RKO (cell line): ENCODE measurements around the gene EFTUD2.
"Not testable (repeated sequence)": the region's sequence is repeated elsewhere in the genome, so short reads cannot be mapped to it uniquely, and the experiment has no call there.

Source experiments
- DNase-seq: peaks from one replicate; pipeline ENCODE4 v3.0.0-alpha.2; 2016; ENCODE audit warnings: low spot score

Gene EFTUD2

DNA sequence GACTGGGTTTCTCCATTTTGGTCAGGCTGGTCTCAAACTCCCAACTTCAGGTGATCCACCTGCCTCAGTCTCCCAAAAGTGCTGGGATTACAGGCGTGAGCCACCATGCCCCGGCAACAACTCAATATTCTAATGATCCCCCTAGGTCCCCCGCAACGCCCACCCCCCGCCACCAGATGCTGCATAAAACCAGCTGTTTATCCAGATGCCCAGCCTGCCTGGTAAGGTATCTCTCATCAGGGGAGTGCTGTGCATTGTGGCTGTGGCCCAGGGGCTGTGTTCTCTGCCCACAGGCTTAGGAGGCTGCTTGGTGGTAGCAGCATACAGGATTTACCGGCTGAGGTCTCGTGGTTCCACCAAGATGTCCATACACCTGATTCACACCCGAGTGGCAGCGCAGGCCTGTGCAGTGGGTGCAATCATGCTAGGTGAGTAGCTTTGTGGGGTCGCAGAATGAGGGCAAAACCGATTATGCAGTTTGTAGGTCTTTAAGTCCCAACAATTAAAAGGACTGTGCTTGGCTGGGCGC is 50.2 kb downstream of the EFTUD2 start:
- DNase-seq = no peak

DNA sequence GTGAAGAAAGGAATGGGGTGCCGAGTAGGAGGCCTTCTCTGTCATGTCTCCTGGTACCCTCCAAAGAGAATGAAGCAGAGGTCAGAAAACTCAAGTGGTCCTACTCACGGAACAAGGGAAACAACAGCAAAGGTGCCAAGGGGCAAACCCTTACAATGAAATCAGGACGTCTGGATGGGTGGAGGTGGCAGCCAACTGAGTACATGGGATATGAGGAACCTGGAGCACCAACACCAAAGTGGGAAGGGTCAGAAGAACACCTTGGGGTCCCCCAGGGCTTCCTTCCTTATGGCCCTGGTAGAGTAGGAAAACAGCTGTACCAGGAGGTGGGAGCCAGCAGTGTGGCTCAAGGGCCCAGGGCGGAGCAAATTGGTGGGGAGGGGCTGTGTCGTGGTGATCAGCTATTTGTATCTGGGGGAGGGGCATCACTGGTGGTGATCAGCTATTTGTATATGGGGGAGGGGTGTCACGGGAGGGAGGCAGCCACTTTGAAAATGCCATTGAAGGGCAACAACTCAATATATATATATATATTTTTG is 50.9 kb downstream of the EFTUD2 start:
- DNase-seq = no peak

DNA sequence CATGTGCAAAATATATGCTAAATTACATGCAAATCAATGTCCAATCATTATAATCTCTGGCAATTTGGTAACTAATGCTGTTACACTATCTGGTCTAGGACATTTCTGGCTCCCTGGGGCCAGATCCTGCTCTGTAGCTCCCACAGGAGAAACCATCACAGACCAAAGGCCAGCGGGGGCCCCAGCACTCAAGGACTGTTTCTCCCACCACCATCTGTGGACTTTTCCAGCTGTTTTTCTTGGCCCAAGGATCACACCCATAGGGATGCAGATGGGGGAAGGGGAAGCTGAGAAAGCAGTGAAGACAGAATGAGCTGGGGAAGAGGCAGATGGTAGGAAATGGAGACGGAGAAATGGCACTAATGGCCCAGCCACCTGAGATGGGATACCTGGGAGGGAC is 51.7 kb downstream of the EFTUD2 start, which contains the start of gene HIGD1B:
TSS of gene HIGD1B (plus strand) at position 298 of the 400 bp plus-strand sequence. CDS start 270 bp downstream, outside the sequence.
- DNase-seq = no peak

DNA sequence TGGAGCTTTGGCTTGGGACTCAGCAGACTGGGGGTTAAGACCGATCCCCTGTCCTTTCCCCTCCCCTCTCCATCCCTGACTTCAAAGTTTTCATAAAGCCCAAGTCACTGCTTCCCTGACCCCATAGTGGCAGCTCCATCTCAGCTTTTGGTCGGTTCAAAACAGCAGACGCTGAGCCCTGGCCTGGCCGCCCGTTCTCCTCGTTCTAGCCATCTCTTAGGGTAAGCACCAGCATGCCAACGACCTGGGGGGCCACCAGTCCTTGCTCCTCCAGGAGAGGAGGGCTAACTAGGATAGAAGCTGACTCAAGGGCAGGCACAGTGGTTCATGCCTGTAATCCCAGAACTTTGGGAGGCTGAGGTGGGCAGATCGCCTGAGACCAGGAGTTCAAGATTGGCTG is 53.0 kb downstream of the EFTUD2 start:
- no peak for DNase-seq

DNA sequence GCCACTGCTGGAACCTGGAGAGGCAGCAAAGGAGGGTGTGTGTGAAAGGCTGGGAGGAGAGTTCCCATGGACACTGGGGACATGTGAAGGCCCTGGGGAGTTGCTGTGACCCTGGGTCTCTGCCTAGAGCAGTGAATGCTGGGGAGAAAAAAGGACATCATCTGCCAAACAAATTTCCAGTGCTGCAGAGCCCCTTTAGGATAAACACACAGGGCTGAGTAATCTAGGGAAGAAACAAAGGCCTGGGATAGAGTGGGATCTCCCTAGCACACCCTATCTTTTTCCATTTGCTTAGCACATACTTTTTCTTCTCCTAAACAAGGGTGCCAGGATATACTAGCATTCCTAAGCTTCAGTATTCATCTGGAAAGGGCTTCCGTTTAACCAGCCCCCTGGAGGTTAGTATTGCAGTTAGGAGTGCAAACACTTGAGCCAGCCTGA is 54.8 kb downstream of the EFTUD2 start:
- no peak for DNase-seq

DNA sequence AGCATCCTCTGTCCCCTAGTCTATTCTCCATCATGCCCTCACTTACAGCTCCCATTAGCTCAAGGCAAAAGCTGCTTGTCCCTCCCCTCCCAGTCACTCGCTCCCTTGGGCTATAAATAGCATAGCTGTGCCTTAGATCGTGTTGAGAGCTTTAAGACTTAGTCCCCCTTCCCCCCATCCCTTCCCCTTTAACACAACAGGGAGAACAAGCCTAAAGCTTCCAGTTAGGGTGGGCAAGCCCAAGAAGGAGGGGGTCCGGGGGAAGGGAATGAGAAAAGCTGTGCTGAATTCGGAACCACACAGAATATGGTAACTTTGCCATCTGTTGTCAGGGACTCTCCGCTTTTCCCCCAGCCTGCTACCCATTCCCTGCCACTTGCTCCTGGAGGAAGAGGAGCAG is 56.5 kb downstream of the EFTUD2 start:
- no peak for DNase-seq

DNA sequence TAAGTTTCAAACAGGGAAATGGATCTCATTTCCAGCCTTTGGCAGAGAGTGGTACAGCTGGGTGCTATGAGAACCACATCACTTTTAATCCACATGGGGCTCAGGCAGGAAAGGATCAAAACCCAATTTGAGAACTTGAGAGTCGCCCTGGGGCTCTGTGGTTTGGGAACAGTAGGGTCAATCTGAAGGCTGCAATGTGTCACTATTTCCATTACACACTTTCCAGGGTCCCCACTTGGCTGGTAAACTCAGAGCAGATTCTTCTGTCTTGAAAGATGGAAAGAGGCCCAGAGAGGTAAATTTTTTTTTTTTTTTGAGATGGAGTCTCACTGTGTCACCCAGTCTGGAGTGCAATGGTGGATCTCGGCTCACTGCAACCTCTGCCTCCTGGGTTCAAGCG is 58.3 kb downstream of the EFTUD2 start:
- DNase-seq = no peak

DNA sequence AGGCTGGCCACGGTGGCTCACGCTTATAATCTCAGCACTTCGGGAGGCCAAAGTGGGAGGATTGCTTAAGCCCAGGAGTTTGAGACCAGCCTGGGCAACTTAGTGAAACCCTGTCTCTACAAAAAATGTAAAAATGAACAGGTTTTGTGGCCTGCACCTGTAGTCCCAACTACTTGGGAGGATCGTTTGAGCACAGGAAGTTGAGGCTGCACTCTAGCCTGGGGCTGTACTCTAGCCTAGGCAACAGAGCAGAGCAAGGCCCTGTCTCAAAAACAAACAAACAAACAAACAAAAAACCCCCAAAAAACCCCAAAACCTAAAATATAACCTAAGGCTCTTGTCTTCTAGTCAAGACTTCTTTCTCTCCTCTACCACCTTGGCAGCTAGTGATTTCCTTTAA is 59.0 kb downstream of the EFTUD2 start:
- no peak for DNase-seq

DNA sequence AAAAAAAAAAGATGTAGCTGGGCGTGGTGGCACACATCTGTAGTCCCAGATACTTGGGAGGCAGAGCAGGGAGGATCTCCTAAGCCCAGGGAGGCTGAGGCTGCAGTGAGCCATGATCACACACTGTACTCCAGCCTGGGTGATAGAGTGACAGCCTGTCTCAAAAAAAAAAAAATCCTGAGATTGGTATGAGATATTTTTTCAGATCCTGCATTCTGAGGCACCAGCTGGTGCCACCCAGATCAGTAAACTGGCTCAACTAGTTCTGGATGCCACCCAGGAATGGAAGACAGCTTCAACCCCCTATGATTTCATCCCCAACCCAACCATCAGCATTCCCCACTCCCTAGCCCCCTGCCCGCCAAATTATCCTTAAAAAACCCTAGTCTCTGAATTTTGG is 62.0 kb downstream of the EFTUD2 start:
- DNase-seq = no peak

DNA sequence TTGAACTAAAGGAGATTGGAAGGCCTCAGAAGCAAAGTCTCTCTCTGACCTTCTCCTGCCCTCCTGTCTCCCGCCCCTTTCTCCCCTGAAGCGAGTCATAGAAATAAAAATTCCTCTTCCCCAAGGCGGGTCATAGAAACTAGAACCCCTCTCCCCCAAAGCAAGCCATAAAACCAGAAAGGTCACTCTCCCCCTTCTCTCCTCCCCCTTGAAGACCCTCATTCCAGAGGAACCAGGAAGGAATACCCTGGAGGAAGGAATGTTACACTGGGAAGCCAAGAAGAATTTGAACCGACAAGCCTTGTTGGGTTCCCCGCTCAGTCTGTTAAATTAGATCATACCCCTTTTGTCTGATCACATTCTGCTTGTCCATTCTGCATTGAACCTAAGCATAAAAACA is 66.4 kb downstream of the EFTUD2 start:
- no peak for DNase-seq

DNA sequence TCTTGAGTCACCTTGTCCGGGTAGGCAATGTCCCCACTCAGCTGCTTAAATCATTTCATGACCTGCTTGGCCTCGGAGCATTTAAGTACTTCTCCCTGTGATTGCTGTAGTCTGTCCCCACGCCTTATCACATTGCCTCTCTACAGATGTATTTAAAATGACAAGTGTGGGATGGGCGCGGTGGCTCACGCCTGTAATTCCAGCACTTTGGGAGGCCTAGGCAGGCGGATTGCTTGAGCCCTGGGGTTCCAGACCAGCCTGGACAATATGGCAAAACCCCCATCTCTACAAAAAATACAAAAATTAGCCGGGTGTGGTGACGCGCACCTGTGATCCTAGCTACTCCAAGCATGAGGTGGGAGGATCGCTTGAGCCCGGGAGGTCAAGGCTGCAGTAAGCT is 67.9 kb downstream of the EFTUD2 start:
- no peak for DNase-seq

DNA sequence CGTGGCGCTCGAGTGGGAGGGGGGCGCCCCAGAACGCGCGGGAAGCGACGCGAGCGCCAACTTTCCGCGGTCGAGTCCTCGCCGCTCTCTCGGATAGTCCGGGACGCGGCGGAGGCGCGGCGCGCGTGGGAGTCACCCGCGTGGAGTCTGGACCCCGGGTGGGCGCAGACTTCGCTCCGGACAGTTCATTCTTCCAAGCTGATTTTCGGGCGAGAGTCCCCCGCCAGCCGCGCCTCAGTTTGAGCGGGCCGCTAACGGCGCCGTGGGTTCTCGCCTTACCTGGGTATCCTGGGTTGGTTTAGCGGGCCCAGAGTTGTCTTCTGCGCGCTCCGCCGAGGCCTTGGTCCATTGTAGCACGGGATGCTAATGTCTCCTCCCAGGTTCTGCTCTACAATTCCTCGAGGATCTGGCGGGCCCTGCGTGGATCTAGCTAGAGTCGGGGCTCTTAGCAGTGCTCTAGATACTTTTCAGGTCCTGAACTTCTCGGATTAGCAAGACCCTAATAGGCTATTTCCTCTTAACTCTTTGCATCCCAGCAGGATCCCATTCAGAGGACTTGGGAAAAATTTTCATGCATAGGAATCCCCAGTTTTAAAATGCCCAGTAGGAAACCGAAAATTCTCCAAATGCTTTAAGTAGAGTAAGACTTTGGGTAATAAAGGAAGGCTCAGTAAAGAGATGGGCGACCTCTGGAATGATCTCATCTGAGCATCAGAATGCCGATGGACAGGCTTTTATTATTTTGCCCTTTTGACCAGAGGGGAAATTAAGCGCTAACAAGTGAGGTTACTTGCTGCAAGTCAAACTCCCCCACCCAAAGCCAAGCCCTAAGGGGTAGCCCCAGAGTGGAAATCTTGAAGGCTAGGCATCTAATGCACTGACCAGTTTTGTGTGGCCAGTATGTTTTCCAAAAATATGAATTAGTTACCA is 68.6 kb downstream of the EFTUD2 start:
- no peak for DNase-seq

DNA sequence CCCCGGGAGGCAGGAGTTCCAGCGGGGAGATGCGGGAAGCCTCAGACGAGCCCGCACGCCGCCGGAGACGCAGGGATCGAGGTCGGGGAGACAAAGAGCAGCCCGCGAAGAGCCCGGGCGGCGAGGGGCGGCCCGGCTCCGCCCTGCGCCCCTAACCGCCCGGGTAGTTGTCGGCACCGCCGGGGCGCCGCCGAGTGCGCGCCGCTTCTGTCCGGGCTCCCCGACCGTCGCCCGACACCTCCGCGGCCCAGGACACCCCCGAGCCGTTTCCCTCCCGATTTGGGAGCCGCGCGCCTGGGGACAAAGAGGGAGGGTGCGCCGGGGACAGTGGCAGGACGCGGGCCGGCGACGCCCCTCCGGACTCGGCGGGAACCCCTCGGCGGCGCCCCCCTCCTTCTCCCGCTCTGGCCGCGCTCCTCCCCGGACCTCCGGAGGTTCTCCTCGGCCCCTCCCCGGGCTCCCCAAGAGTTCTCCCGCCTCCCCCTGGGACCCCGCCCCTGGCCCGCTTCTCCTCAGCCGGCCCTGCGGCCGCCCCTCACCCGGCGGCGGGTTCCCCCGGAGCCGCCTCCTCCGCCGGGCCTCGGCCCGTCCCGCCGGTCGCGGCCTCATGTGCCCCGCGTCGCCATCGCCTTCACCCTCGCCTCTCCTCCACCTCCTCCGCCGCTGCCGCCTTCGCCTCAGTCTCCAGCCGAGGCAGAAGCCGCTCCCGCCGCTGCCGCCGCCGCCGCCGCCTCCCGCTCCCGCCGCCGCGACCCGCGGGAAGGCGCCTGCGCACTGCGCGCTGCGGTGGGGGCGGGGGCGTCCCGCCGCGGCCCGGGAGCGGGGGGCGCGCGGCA is 69.5 kb downstream of the EFTUD2 start, which contains the start of gene GJC1:
TSS of gene GJC1 (minus strand) at position 765 of the 836 bp plus-strand sequence. CDS start 24,470 bp downstream, outside the sequence.
- DNase-seq = no peak

DNA sequence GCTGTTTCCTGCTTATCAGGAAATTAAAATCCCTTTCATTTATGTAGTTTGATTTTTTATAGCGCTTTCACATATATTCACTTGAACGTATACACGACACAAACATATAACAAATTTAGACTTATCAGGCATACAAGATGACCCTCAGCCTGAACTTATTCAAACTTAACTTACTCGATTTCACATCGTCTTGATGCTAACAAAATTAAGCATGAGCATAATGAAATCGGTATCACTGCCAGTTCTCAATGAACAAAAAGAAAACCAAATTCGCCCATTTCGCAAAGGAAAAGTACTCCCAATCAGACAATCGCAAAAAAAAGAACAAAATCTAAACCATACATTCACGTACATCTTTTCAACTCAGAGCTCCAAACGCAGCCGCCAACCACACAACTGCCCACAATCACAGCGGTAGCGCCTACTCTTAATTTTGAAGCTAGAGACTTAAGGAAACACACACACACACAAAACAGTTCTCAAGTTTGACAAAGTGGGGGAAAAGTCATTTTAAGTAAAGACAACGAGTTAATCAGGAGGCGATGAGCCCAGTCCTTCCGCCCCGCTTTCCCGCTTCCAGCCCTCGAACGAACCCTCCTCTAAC is 70.2 kb downstream of the EFTUD2 start:
- no peak for DNase-seq

DNA sequence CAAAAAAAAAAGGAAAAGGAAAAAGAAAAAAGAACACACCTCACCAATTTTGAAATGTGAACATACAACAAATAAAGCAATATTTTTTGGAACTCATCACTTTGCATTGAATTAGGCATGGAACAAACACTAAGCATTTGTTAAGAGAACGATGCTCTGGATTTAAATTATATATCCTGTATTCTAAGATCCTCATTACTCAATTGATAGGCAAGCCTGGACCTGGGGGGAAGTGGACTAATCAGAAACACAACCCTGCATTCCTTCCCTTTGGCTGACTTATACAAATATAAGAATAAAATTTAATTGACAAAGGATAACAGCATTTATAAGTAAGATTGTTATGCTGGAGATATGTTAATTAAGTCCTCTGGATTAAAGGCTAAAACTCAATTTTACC is 71.4 kb downstream of the EFTUD2 start:
- DNase-seq = no peak

DNA sequence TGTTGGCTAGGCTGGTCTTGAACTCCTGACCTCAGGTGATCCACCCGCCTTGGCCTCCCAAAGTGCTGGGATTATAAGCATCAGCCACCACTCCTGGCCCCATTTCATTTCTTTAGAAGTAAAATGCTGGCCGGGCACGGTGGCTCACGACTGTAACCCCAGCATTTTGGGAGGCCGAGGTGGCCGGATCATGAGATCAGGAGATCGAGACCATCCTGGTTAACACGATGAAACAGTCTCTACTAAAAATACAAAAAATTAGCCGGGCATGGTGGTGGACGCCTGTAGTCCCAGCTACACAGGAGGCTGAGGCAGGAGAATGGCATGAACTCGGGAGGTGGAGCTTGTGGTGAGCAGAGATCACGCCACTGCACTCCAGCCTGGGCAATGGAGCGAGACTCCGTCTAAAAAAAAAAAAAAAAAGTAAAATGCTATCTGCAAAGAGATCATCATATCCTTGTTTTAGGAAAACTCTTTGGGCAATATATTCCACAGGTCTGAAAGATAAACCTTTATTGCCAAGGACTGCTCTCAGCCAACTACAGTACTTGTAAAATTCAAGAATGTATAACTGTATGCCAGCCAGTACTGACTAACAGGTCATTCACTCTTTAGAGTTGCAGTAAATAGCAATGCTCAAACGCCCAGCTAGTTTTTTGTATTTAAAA is 73.0 kb downstream of the EFTUD2 start:
- no peak for DNase-seq

DNA sequence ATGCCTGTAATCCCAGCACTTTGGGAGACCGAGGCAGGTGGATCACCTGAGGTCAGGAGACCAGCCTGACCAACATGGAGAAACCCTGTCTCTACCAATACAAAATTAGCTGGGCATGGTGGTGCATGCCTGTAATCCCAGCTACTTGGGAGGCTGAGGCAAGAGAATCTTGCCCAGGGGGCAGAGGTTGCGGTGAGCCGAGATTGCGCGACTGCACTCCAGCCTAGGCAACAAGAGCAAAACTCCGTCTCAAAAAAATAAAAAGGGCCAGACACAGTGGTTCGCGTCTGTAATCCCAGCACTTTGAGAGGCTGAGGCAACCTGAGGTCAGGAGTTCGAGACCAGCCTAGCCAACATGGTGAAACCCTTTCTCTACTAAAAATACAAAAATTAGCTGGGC is 74.0 kb downstream of the EFTUD2 start:
- not testable (repeated sequence) for DNase-seq

DNA sequence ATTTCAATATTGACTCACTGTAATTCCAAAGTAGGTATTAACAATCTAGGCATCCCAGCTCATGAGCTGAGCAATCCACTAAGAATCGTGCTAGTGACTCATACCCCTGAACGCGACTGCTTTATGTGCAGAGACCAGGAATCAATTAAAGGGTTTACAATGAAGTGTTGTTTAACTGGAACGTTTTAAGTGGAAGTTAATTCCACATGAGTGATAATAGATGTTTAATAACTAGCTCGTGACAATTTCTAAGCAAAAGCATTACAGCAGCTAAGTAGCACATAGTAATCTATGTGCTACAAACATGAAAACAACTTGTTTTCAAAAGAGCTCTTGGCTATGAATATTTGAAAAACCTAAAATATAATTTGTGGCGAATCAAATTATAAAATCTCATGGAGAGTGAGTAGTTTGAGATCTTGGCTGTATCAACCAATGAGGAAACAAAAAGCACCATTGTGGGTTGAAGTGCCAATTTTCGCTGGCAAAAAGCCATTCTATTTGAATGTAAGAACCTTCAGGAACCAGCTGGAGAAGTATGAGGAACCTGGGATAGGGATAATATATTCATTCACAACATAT is 78.5 kb downstream of the EFTUD2 start:
- peak; percentile 94 for DNase-seq

DNA sequence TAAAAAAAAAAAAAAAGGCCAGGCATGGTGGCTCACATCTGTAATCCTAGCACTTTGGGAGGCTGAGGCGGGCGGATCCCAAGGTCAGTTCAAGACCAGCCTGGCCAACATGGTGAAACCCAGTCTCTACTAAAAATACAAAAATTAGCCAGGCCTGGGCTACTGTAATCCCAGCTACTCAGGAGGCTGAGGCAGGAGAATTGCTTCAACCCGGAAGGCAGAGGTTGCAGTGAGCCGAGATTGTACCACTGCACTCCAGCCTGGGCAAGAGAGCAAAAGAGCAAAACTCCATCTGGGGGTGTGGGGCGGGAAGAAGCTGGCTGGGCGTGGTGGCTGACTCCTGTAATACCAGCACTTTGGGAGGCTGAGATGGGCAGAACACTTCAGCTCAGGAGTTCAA is 80.7 kb downstream of the EFTUD2 start:
- not testable (repeated sequence) for DNase-seq

DNA sequence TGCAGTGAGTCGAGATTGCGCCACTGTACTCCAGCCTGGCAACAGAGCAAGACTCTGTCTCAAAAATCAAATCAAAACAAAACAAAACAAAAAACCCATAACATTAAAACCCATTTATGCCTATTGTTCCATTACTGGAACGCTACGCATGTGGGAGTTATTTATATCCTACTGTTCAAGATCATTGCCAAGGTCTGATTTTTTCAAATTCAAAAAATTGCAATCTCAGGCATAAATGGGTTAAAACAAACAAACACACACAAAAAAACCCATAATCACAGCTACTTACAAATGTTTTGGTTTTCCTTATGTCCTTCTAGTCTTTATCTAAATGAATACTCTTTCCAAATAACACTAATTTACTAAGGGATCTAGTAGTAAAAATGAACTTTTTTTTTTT is 87.0 kb downstream of the EFTUD2 start:
- DNase-seq = no peak
